ENCODE results near the gene NUP214.

NUP214 gene

DNA sequence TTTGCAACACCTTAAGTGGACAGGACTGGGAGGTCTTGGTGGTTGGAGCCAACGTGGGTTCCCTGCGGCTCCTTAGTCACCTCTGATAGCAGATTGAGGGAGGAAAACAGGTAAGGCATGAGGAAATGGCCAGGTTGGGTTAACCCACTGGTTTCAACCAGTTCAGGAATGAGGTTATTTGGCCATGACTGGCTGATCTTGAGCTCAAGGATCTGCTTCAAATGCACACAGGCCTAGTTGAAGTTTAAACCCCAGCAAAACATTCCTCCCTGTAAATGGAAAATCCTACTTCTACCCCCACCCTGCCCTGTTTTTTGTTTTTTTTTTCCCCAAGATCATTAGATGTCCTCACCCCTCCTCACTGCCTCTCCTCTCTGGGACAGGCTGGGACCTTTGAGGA lies 3.2 kb upstream of the NUP214 start:
- CTCF ChIA-PET: no interaction called here
- POLR2A ChIA-PET: no interaction called here
- TF ChIP-seq, protein P1, sequence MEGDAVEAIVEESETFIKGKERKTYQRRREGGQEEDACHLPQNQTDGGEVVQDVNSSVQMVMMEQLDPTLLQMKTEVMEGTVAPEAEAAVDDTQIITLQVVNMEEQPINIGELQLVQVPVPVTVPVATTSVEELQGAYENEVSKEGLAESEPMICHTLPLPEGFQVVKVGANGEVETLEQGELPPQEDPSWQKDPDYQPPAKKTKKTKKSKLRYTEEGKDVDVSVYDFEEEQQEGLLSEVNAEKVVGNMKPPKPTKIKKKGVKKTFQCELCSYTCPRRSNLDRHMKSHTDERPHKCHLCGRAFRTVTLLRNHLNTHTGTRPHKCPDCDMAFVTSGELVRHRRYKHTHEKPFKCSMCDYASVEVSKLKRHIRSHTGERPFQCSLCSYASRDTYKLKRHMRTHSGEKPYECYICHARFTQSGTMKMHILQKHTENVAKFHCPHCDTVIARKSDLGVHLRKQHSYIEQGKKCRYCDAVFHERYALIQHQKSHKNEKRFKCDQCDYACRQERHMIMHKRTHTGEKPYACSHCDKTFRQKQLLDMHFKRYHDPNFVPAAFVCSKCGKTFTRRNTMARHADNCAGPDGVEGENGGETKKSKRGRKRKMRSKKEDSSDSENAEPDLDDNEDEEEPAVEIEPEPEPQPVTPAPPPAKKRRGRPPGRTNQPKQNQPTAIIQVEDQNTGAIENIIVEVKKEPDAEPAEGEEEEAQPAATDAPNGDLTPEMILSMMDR (IDR thresholded peaks at IDR 0.05; ENCODE audit: control extremely low read depth, extremely low read depth, low read depth, missing control alignments): no peak
- DNase-seq (ENCODE audit: extremely low spot score): no peak

DNA sequence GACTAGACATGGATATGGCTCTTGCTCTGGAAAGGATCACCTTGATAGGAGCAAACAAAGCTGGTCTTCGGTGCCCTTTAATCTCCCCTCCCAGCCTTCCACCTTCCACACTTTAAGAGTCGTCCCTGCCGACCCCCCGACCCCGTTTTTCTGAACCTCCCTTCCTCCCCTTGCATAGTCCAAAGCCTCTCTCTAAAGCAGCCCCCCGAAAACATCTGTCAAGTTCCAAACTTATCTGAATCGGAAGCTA lies 423 bp upstream of the NUP214 start:
- CTCF ChIA-PET: interaction anchor here (1.2 kb wide), 1 partner anchor 211 kb away, joined by 5 read pairs; no protein-coding TSS in a partner anchor
- POLR2A ChIA-PET: interaction anchor here (1.2 kb wide), 1 partner anchor 248 kb away, joined by 3 read pairs; no protein-coding TSS in a partner anchor
- TF ChIP-seq, protein P1 (IDR thresholded peaks at IDR 0.05; ENCODE audit: control extremely low read depth, extremely low read depth, low read depth, missing control alignments): no peak
- no peak for DNase-seq (ENCODE audit: extremely low spot score)

DNA sequence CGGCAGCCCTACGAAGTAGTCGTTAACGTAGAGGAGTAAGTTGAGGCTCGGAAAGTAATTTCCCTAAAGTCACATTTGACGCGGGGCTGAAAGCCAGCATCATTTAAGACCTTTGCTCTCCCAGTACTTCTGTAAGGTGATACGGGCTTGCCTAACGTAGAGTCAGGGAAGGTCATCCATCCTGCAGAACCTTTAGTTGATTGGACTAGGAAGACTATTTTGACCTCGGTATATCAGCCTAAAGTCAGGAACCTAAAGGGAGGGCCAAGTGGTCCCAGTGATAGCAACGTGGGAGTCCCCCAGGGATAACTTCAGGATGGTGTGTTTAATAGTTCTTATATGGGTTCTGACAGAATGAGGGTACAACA lies 657 bp downstream of the NUP214 start:
- POLR2A ChIA-PET: no interaction called here
- TF ChIP-seq, protein P1 (IDR thresholded peaks at IDR 0.05; ENCODE audit: control extremely low read depth, extremely low read depth, low read depth, missing control alignments): no peak
- no peak for DNase-seq (ENCODE audit: extremely low spot score)
- CTCF ChIA-PET: interaction anchor here (1.1 kb wide), 1 partner anchor 1110 kb away, joined by 3 read pairs; no protein-coding TSS in a partner anchor

DNA sequence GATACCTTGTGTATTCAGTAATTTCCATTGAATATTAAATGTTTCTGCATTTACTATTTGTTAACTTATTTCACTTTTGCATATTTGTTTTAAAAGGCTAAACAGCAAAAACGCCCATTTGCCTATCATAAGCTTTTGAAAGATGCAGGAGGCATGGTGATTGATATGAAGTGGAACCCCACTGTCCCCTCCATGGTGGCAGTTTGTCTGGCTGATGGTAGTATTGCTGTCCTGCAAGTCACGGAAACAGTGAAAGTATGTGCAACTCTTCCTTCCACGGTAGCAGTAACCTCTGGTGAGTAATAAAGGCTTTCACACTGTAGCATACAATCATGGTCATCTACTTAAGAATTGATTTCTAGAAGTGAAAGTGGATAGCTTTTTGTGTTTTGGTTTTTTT lies 3.8 kb downstream of the NUP214 start:
- TF ChIP-seq, protein P1 (IDR thresholded peaks at IDR 0.05; ENCODE audit: control extremely low read depth, extremely low read depth, low read depth, missing control alignments): no peak
- POLR2A ChIA-PET: interaction anchor here (0.6 kb wide), 1 partner anchor 853 kb away, joined by 3 read pairs; no protein-coding TSS in a partner anchor
- no peak for DNase-seq (ENCODE audit: extremely low spot score)
- CTCF ChIA-PET: no interaction called here

DNA sequence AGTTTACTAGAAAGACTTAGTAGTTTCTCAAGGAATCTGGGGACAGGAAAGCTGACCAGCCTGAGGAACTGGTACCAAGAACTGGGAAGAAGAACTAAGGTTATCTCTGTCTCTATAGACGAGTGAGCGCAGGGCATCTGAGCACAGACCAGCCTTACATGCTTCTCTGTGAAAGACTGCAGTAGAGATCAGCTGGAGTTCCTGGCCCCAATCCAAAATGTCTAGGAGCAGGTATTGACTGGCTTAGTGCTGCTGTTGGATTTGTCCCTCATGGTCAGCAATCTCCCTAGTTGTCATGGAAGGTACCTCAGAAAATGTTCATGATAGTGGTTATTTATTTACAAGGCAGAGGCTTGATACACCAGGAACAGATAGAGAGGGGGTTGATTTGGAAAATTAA lies 13.3 kb downstream of the NUP214 start:
- POLR2A ChIA-PET: interaction anchor here (0.6 kb wide), 1 partner anchor 945 kb away, joined by 3 read pairs; no protein-coding TSS in a partner anchor
- DNase-seq (ENCODE audit: extremely low spot score): no peak
- CTCF ChIA-PET: interaction anchor here (0.9 kb wide), 1 partner anchor 92 kb away, joined by 3 read pairs; no protein-coding TSS in a partner anchor
- TF ChIP-seq, protein P1 (IDR thresholded peaks at IDR 0.05; ENCODE audit: control extremely low read depth, extremely low read depth, low read depth, missing control alignments): no peak

DNA sequence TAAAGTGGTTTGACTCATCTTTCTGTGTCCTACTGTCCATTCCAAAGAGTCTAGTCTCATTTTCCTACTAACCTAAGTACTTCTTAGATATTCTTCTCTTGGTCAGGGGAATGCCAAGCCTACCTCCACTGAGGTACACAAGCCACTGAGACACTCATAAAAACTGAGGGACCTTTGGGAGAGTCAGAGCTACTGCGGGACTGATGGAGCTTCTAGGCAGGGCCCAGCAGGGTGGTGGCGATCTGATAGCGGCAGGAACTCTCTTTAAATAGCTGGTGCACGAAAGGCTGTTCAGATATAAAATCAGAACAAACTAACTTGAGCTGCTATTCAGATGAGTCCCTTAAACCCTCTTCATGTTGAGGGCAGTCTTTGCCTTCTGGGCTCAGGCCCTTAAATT lies 14.7 kb downstream of the NUP214 start:
- TF ChIP-seq, protein P1 (IDR thresholded peaks at IDR 0.05; ENCODE audit: control extremely low read depth, extremely low read depth, low read depth, missing control alignments): no peak
- ChIA-PET POLR2A (no interaction called here), CTCF (interaction anchor here (0.9 to 1.3 kb wide), 2 partner anchors 9 to 38 kb away, joined by 3 read pairs; no protein-coding TSS in a partner anchor)
- DNase-seq (ENCODE audit: extremely low spot score): no peak

DNA sequence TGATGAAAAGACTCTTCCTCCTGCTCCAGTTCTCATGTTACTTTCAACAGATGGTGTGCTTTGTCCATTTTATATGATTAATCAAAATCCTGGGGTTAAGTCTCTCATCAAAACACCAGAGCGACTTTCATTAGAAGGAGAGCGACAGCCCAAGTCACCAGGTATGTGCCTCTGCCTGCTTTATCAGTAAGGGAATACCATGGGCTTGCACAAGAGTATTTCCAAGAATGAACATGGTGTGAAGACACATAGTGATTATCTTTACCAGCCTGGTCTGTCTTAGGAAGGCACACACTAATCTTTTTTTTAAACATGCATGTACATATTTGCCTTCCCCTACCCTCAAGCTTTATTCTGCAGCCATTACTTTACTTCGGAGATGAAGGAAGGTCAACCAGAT lies 15.2 kb downstream of the NUP214 start:
- TF ChIP-seq, protein P1 (IDR thresholded peaks at IDR 0.05; ENCODE audit: control extremely low read depth, extremely low read depth, low read depth, missing control alignments): no peak
- DNase-seq (ENCODE audit: extremely low spot score): no peak
- CTCF ChIA-PET: interaction anchor here (1.3 kb wide), 1 partner anchor 37 kb away, joined by 3 read pairs; no protein-coding TSS in a partner anchor
- POLR2A ChIA-PET: no interaction called here

All from GM10248 (cell line).